CD14-positive monocyte (primary cell): ENCODE data around the gene FAM98B. TPM values are rescaled to one million over a fixed set of nuclear protein-coding genes. Genes with fewer than 3 reads are reported as not detected.

Experiments used
- DNase-seq, 3 donors: peaks; one replicate each; pipeline ENCODE4 v3.0.0-alpha.2; 2011 to 2022
- H2AFZ ChIP-seq: 2 replicates; pipeline ENCODE4 v1.6.0; 2012; ENCODE audit warnings: mild to moderate bottlenecking, low read depth, low read length, inconsistent platforms; ENCODE audit not compliant: insufficient read depth, poor library complexity, severe bottlenecking
- H3K27ac ChIP-seq, 2 donors: 1 replicate in 1 of 2; 2 replicates in 1 of 2; pipeline ENCODE4 v1.5.1; 2012 to 2013; ENCODE audit warnings: low read length in 2 of 2, control low read depth in 1 of 2, inconsistent platforms in 1 of 2, low read depth in 1 of 2, mild to moderate bottlenecking in 1 of 2
- H3K27me3 ChIP-seq, 2 donors: one replicate each; pipeline versions ENCODE4 v1.6.0 to v1.6.1; 2011 to 2013; ENCODE audit warnings: low read length in 2 of 2; ENCODE audit not compliant: control insufficient read depth in 2 of 2, insufficient read depth in 2 of 2
- H3K36me3 ChIP-seq, 2 donors: replicated peaks in 1 of 2; 1 replicate in 1 of 2; 2 replicates in 1 of 2; pipeline versions ENCODE4 v1.5.1 to v1.6.1; 2012 to 2013; ENCODE audit warnings: low read length in 2 of 2, control low read depth in 1 of 2, inconsistent platforms in 1 of 2, mild to moderate bottlenecking in 1 of 2; ENCODE audit not compliant: insufficient read depth in 2 of 2, control insufficient read depth in 1 of 2
- H3K4me1 ChIP-seq, 2 donors: 1 replicate in 1 of 2; 2 replicates in 1 of 2; pipeline versions ENCODE4 v1.5.1 to v1.6.1; 2012 to 2013; ENCODE audit warnings: low read length in 2 of 2, control low read depth in 1 of 2, inconsistent platforms in 1 of 2, mild to moderate bottlenecking in 1 of 2, moderate library complexity in 1 of 2; ENCODE audit not compliant: insufficient read depth in 2 of 2, control insufficient read depth in 1 of 2
- H3K4me2 ChIP-seq: replicated peaks from 2 replicates; pipeline ENCODE3; 2012; ENCODE audit warnings: low read length, moderate library complexity, mild to moderate bottlenecking; ENCODE audit not compliant: poor library complexity, severe bottlenecking; ENCODE audit errors: extremely low read depth
- H3K4me3 ChIP-seq, 3 experiments: fragments of 200-600 bp in 1 of 3; sonication (generic) in 1 of 3; replicated peaks in 1 of 3; 1 replicate in 2 of 3; 2 replicates in 1 of 3; pipeline ENCODE4 v1.5.1; 2011 to 2013; ENCODE audit warnings: low read length in 3 of 3, mild to moderate bottlenecking in 3 of 3, control low read depth in 2 of 3, low read depth in 2 of 3, inconsistent platforms in 1 of 3, moderate library complexity in 1 of 3
- H3K79me2 ChIP-seq: 2 replicates; pipeline ENCODE4 v1.6.0; 2012; ENCODE audit warnings: mild to moderate bottlenecking, control low read depth, inconsistent platforms, low read length, moderate library complexity; ENCODE audit not compliant: insufficient read depth
- H3K9ac ChIP-seq: 2 replicates; pipeline ENCODE4 v1.6.0; 2017; ENCODE audit warnings: low read length, mild to moderate bottlenecking; ENCODE audit not compliant: insufficient read depth, poor library complexity, severe bottlenecking
- H3K9me3 ChIP-seq, 2 donors: replicated peaks in 1 of 2; 1 replicate in 1 of 2; 2 replicates in 1 of 2; pipeline versions ENCODE4 v1.5.1 to v1.6.1; 2012 to 2013; ENCODE audit warnings: low read length in 2 of 2, control low read depth in 1 of 2; ENCODE audit not compliant: control insufficient read depth in 1 of 2, insufficient read depth in 1 of 2
- H4K20me1 ChIP-seq: 2 replicates; pipeline ENCODE4 v1.6.0; 2012; ENCODE audit warnings: mild to moderate bottlenecking, low read length, control low read depth, moderate library complexity; ENCODE audit not compliant: insufficient read depth
- H3K27ac Mint-ChIP-seq, 7 donors: one replicate each; pipeline ENCODE4 v1.8.0; 2020; ENCODE audit warnings: mild to moderate bottlenecking in 7 of 7, mixed read lengths in 7 of 7, moderate library complexity in 6 of 7, inconsistent platforms in 2 of 7
- H3K27me3 Mint-ChIP-seq, 3 donors: one replicate each; pipeline ENCODE4 v1.8.0; 2021 to 2022; ENCODE audit warnings: low read depth in 3 of 3, mild to moderate bottlenecking in 3 of 3, mixed read lengths in 3 of 3, moderate library complexity in 3 of 3, inconsistent platforms in 1 of 3
- H3K36me3 Mint-ChIP-seq, 2 donors: one replicate each; pipeline ENCODE4 v1.8.0; 2020; ENCODE audit warnings: mixed read lengths in 2 of 2, inconsistent platforms in 1 of 2, mild to moderate bottlenecking in 1 of 2
- H3K4me1 Mint-ChIP-seq: one replicate; pipeline ENCODE4 v1.8.0; 2020; ENCODE audit warnings: mild to moderate bottlenecking, mixed read lengths
- H3K4me3 Mint-ChIP-seq, 2 donors: one replicate each; pipeline ENCODE4 v1.8.0; 2020; ENCODE audit warnings: mild to moderate bottlenecking in 2 of 2, mixed read lengths in 2 of 2, moderate library complexity in 1 of 2
- H3K9me3 Mint-ChIP-seq, 7 donors: one replicate each; pipeline ENCODE4 v1.8.0; 2020 to 2022; ENCODE audit warnings: mixed read lengths in 7 of 7, mild to moderate bottlenecking in 6 of 7, moderate library complexity in 6 of 7, inconsistent platforms in 2 of 7
- WGBS: methylation state at CpG from one replicate; pipeline ENCODE4 v1.1.5; 2013; ENCODE audit warnings: missing lambda C conversion rate; ENCODE audit not compliant: insufficient coverage; 5-methylcytosine and 5-hydroxymethylcytosine counted together
- intact Hi-C, 2 donors: fragments of 100-400 bp; cut with micrococcal nuclease; formaldehyde crosslinking; loops; one replicate each; pipeline versions ENCODE4 v1.15.0 to v1.15.1; 2023
- polyA plus RNA-seq, 3 donors: library from polyadenylated mRNA; depleted of rRNA in 1 of 3; unstranded in 2 of 3; stranded (reverse) in 1 of 3; fragments of 300-500 nt in 2 of 3; fragments of >200 nt in 1 of 3; fragmentation: Illumina TruSeq in 2 of 3; gene quantifications; 1 replicate in 2 of 3; 2 replicates in 1 of 3; pipeline ENCODE4 v1.2.3, GENCODE V29; 2012 to 2021
- TF ChIP-seq, protein P1 (sequence below): fragments of 200-600 bp; IDR thresholded peaks from one replicate; pipeline ENCODE4 v1.8.0; 2022; ENCODE audit warnings: antibody characterized with exemption, mild to moderate bottlenecking

The FAM98B gene
- polyA plus RNA-seq, 3 donors = 0.41 to 1.3 (median 0.69) TPM

DNA sequence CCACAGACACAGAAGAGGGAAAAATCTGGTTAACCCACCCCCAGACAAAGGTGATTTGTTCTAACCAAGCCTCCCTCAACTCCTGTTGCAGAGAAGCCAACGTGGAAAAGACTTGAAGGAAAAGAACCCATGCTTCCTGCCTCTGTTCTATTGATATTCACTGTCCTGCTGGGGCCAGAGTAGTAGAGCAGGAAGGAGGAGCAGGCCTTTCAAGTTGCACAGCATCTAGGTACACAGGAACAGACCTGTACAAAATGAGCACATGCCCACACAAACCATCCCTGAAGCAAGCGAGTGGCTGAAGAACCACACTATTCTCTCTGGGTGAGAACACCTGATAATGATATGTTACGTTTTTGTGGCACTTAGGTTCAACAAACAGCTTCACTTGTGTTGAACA is 80.8 kb downstream of the FAM98B start:
- Histone ChIP-seq H3K27ac (no peak overlapping the region), H2AFZ (no peak overlapping the region), H3K27me3 (no peaks in the 10 kb centered on the region), H3K36me3 (no peaks in the 10 kb centered on the region), H3K79me2 (no peaks in the 10 kb centered on the region), H3K4me1 (no peaks in the 10 kb centered on the region), H3K4me2 (no peak overlapping the region), H4K20me1 (no peaks in the 10 kb centered on the region), H3K9me3 (no peaks in the 10 kb centered on the region), H3K4me3 (no peak overlapping the region), H3K9ac (no peak overlapping the region)
- peaks cover 0 to 3% (median 0%) of the 10 kb centered on the region in 3 donors for H3K27me3 Mint-ChIP-seq
- TF ChIP-seq, protein P1, sequence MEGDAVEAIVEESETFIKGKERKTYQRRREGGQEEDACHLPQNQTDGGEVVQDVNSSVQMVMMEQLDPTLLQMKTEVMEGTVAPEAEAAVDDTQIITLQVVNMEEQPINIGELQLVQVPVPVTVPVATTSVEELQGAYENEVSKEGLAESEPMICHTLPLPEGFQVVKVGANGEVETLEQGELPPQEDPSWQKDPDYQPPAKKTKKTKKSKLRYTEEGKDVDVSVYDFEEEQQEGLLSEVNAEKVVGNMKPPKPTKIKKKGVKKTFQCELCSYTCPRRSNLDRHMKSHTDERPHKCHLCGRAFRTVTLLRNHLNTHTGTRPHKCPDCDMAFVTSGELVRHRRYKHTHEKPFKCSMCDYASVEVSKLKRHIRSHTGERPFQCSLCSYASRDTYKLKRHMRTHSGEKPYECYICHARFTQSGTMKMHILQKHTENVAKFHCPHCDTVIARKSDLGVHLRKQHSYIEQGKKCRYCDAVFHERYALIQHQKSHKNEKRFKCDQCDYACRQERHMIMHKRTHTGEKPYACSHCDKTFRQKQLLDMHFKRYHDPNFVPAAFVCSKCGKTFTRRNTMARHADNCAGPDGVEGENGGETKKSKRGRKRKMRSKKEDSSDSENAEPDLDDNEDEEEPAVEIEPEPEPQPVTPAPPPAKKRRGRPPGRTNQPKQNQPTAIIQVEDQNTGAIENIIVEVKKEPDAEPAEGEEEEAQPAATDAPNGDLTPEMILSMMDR = no peak
- no peaks in the 10 kb centered on the region for H3K9me3 Mint-ChIP-seq
- H3K4me1 Mint-ChIP-seq = no peaks in the 10 kb centered on the region
- H3K27ac Mint-ChIP-seq = peak overlapping the region in 2 of 7 donors; percentile 20 to 27
- H3K4me3 Mint-ChIP-seq = no peak overlapping the region
- intact Hi-C loops = no loop called here
- no peak for DNase-seq
- WGBS = 100% methylated on average over 1 of the region's 3 CpGs
- H3K36me3 Mint-ChIP-seq = no peaks in the 10 kb centered on the region

DNA sequence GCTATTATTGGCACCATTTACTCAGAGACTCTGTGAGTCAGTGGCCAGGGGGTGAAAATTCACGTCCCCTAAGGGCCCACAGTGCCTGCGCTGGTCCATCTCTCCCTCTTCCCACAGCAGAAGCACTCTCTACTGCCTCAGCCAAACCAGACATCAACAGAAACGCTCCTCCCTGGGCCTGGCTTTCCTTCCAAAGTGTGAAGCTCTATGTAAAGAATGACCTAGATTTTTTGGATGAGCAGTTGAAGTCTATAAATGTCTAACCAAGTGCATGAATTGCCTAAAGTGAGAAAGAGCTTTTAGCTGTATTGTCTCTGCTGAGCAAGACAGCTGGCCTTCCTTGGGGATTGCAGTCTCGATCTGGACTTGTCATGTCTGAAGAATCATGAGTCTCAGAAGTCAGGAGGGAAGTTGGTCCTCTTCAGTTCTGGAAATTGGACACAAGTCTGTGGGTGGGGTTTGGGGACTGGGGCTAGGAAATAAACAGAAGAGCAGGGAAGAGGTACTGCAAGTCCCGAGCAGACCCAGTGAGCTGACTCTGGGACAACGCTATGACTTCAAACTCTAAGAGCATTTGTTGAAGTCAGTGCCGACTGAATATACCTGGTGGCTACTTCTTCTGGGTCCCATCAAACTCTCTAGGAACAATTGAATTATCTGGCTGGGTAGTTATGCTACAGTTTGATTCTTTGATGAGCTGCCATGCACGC is 81.7 kb downstream of the FAM98B start:
- Histone ChIP-seq H3K9me3 (no peaks in the 10 kb centered on the region), H3K4me2 (no peak overlapping the region), H3K36me3 (no peaks in the 10 kb centered on the region), H3K79me2 (no peaks in the 10 kb centered on the region), H3K4me1 (no peaks in the 10 kb centered on the region), H3K27me3 (no peaks in the 10 kb centered on the region), H3K27ac (no peak overlapping the region), H3K9ac (no peak overlapping the region), H2AFZ (no peak overlapping the region), H3K4me3 (no peak overlapping the region), H4K20me1 (no peaks in the 10 kb centered on the region)
- Mint-ChIP-seq H3K4me3 (no peak overlapping the region), H3K27ac (no peak overlapping the region), H3K27me3 (peaks cover 0 to 3% (median 0%) of the 10 kb centered on the region in 3 donors), H3K9me3 (no peaks in the 10 kb centered on the region), H3K36me3 (no peaks in the 10 kb centered on the region), H3K4me1 (no peaks in the 10 kb centered on the region)
- TF ChIP-seq, protein P1 = no peak
- intact Hi-C loops = no loop called here
- WGBS = 94% methylated on average over 4 of the region's 8 CpGs
- no peak for DNase-seq
